Trophoblast cell (in vitro differentiated cells and primary cell): ENCODE data around the gene FOXO6.
A peak's percentile ranks its signal among the peaks of the same experiment; 100 is the strongest.

Experiments
- DNase-seq, 2 donors: peaks; one replicate each; pipeline ENCODE4 v3.0.0-alpha.2; 2016
- H2AFZ ChIP-seq: 2 replicates; pipeline ENCODE4 v1.6.1; 2013; ENCODE audit warnings: low read length, moderate library complexity, mild to moderate bottlenecking; ENCODE audit not compliant: insufficient read depth, poor library complexity
- H2AK5ac ChIP-seq: 2 replicates; pipeline ENCODE4 v1.6.1; 2013; ENCODE audit warnings: mild to moderate bottlenecking, low read length
- H2BK120ac ChIP-seq: 2 replicates; pipeline ENCODE4 v1.6.1; 2013; ENCODE audit warnings: low read length, mild to moderate bottlenecking, moderate library complexity; ENCODE audit not compliant: insufficient read depth, poor library complexity
- H2BK12ac ChIP-seq: 2 replicates; pipeline ENCODE4 v1.6.1; 2013; ENCODE audit warnings: mild to moderate bottlenecking, low read length, moderate library complexity
- H2BK5ac ChIP-seq: 2 replicates; pipeline ENCODE4 v1.6.1; 2013; ENCODE audit warnings: low read length, low read depth, moderate library complexity, mild to moderate bottlenecking; ENCODE audit not compliant: poor library complexity
- H3K14ac ChIP-seq: 2 replicates; pipeline ENCODE4 v1.6.1; 2013; ENCODE audit warnings: mild to moderate bottlenecking, low read length
- H3K18ac ChIP-seq: 2 replicates; pipeline ENCODE4 v1.6.1; 2013; ENCODE audit warnings: mild to moderate bottlenecking, low read length
- H3K23ac ChIP-seq: 2 replicates; pipeline ENCODE4 v1.6.1; 2013; ENCODE audit warnings: low read length
- H3K27ac ChIP-seq: 2 replicates; pipeline ENCODE4 v1.5.1; 2013; ENCODE audit warnings: low read depth, mild to moderate bottlenecking, inconsistent platforms, low read length, moderate library complexity
- H3K27me3 ChIP-seq: 2 replicates; pipeline ENCODE4 v1.6.1; 2013; ENCODE audit warnings: inconsistent platforms, mild to moderate bottlenecking, low read length, moderate library complexity; ENCODE audit not compliant: insufficient read depth
- H3K36me3 ChIP-seq, 2 experiments: 1 replicate in 1 of 2; 2 replicates in 1 of 2; pipeline ENCODE4 v1.6.1; 2013; ENCODE audit warnings: low read length in 2 of 2, mild to moderate bottlenecking in 2 of 2, moderate library complexity in 1 of 2; ENCODE audit not compliant: insufficient read depth in 2 of 2, control insufficient read depth in 1 of 2
- H3K4ac ChIP-seq: 2 replicates; pipeline ENCODE4 v1.6.1; 2013; ENCODE audit warnings: low read depth, mild to moderate bottlenecking, low read length, moderate library complexity
- H3K4me1 ChIP-seq, 2 experiments: 1 replicate in 1 of 2; 2 replicates in 1 of 2; pipeline ENCODE4 v1.6.1; 2013; ENCODE audit warnings: low read length in 2 of 2, mild to moderate bottlenecking in 2 of 2, moderate library complexity in 1 of 2; ENCODE audit not compliant: insufficient read depth in 2 of 2, control insufficient read depth in 1 of 2
- H3K4me2 ChIP-seq: 2 replicates; pipeline ENCODE4 v1.6.1; 2013; ENCODE audit warnings: inconsistent platforms, mild to moderate bottlenecking, low read length, moderate library complexity
- H3K4me3 ChIP-seq: 2 replicates; pipeline ENCODE4 v1.5.1; 2013; ENCODE audit warnings: mild to moderate bottlenecking, low read depth, low read length, inconsistent platforms
- H3K79me1 ChIP-seq: one replicate; pipeline ENCODE4 v1.6.1; 2013; ENCODE audit warnings: low read length
- H3K79me2 ChIP-seq: 2 replicates; pipeline ENCODE4 v1.6.1; 2013; ENCODE audit warnings: low read length, mild to moderate bottlenecking; ENCODE audit not compliant: control insufficient read depth, insufficient read depth, poor library complexity
- H3K9ac ChIP-seq: 2 replicates; pipeline ENCODE4 v1.6.1; 2013; ENCODE audit warnings: mild to moderate bottlenecking, low read length
- H3K9me3 ChIP-seq: 2 replicates; pipeline ENCODE4 v1.6.1; 2013; ENCODE audit warnings: low read depth, mild to moderate bottlenecking, control low read depth, inconsistent platforms, low read length; ENCODE audit not compliant: insufficient read depth
- H4K12ac ChIP-seq: 2 replicates; pipeline ENCODE4 v1.6.1; 2013; ENCODE audit warnings: low read depth, mild to moderate bottlenecking, low read length, moderate library complexity
- H4K8ac ChIP-seq: 2 replicates; pipeline ENCODE4 v1.6.1; 2013; ENCODE audit warnings: low read depth, mild to moderate bottlenecking, low read length, moderate library complexity
- H4K91ac ChIP-seq: one replicate; pipeline ENCODE4 v1.6.1; 2013; ENCODE audit warnings: low read depth, mild to moderate bottlenecking, low read length, moderate library complexity
- WGBS: extraction: QIAGEN DNeasy Blood & Tissue Kit; methylation state at CpG from one replicate; pipeline ENCODE4 v1.1.7; 2013; ENCODE audit warnings: missing lambda C conversion rate; ENCODE audit not compliant: insufficient read length, insufficient coverage; ENCODE audit errors: extremely low coverage; 5-methylcytosine and 5-hydroxymethylcytosine counted together

FOXO6 gene

DNA sequence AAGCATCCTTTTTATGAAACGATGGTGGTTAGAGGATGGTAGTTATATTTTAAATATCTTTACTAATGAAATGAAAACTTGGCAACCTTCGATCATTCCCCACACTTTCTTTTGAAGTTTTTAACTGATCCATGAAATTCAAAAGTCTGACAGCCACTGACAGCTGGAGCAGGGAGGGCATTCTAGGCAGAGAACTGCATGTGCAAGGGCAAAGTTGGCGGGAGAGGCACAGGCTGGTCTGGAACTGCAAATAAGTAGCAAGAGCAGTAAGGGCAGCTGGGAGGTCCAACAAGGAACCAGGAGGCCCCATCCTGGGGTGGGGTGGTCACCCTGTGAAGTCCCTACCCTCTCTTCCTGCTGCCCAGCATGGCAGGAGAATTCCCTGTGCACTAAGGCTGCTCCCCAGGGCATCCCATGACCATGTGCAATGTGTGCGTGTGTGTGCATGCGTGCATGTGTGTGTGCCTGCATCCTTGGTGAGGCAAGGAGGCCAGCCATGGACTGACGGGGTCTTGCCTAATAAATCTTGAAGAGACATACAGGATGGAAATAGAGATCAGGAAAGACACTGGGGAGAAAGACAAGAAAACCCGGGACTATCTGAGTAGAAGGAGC lies 33.1 kb upstream of the FOXO6 start:
- peaks cover 0 to 4% of the 10 kb centered on the region in 2 experiments for H3K4me1 ChIP-seq
- H3K18ac ChIP-seq: no peak overlapping the region
- H3K36me3 ChIP-seq: no peaks in the 10 kb centered on the region
- H3K27ac ChIP-seq: no peak overlapping the region
- H3K79me2 ChIP-seq: no peaks in the 10 kb centered on the region
- no peak overlapping the region for H2BK120ac ChIP-seq
- H3K14ac ChIP-seq: no peak overlapping the region
- no peak overlapping the region for H4K8ac ChIP-seq
- no peak overlapping the region for H2AK5ac ChIP-seq
- H3K4me3 ChIP-seq: no peak overlapping the region
- H3K9me3 ChIP-seq: no peaks in the 10 kb centered on the region
- no peak overlapping the region for H4K91ac ChIP-seq
- no peak overlapping the region for H3K4ac ChIP-seq
- no peak overlapping the region for H3K9ac ChIP-seq
- DNase-seq: no peak
- no CpG with 5 or more reads among the region's 7 CpGs for WGBS
- H3K4me2 ChIP-seq: no peak overlapping the region
- no peak overlapping the region for H2BK12ac ChIP-seq
- no peak overlapping the region for H2AFZ ChIP-seq
- H4K12ac ChIP-seq: no peak overlapping the region
- no peak overlapping the region for H2BK5ac ChIP-seq
- H3K79me1 ChIP-seq: peaks cover 7% of the 10 kb centered on the region
- H3K23ac ChIP-seq: no peak overlapping the region
- H3K27me3 ChIP-seq: no peaks in the 10 kb centered on the region

DNA sequence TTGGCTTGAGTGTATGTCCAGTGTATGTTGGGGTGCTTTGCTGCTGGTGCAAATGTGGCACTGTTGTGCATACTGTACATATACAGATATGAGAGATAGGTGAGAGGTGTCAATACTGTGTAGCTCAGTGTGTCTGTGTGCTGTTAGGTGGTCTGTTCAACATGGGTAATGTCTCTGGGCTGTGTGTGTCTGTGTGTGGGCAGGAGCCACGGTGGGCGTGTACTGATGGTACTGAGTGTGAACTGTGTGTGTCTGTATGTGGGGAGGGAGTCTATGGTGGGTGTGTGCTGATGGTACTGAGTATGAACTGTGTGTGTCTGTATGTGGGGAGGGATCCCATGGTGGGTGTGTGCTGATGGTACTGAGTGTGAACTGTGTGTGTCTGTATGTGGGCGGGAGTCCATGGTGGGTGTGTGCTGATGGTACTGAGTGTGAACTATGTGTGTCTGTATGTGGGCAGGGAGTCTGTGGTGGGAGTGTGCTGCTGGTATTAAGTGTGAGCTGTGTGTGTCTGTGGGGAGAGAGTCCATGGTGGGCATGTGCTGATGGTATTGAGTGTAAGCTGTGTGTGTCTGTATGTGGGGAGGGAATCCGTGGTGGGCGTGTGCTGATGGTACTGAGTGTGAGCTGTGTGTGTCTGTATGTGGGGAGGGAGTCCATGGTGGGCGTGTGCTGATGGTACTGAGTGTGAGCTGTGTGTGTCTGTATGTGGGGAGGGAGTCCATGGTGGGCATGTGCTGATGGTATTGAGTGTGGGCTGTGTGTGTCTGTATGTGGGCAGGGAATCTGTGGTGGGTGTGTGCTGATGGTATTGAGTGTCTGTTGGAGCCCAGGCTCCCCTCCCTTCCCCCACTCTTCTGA lies 32.2 kb upstream of the FOXO6 start:
- H4K8ac ChIP-seq: no peak overlapping the region
- no peaks in the 10 kb centered on the region for H3K36me3 ChIP-seq
- no peaks in the 10 kb centered on the region for H3K27me3 ChIP-seq
- no CpG with 5 or more reads among the region's 6 CpGs for WGBS
- H3K4me1 ChIP-seq: peaks cover 0 to 4% of the 10 kb centered on the region in 2 experiments
- no peak overlapping the region for H3K4ac ChIP-seq
- H3K4me3 ChIP-seq: no peak overlapping the region
- H3K79me2 ChIP-seq: no peaks in the 10 kb centered on the region
- no peak overlapping the region for H2AK5ac ChIP-seq
- H3K23ac ChIP-seq: peak overlapping the region; percentile 14
- no peak for DNase-seq
- H3K4me2 ChIP-seq: no peak overlapping the region
- no peak overlapping the region for H3K27ac ChIP-seq
- H4K91ac ChIP-seq: peak overlapping the region; percentile 11
- no peak overlapping the region for H3K9ac ChIP-seq
- H3K14ac ChIP-seq: no peak overlapping the region
- H4K12ac ChIP-seq: no peak overlapping the region
- H3K18ac ChIP-seq: no peak overlapping the region
- H2BK120ac ChIP-seq: no peak overlapping the region
- no peaks in the 10 kb centered on the region for H3K9me3 ChIP-seq
- H2BK5ac ChIP-seq: no peak overlapping the region
- no peak overlapping the region for H2BK12ac ChIP-seq
- peaks cover 7% of the 10 kb centered on the region for H3K79me1 ChIP-seq
- H2AFZ ChIP-seq: no peak overlapping the region

DNA sequence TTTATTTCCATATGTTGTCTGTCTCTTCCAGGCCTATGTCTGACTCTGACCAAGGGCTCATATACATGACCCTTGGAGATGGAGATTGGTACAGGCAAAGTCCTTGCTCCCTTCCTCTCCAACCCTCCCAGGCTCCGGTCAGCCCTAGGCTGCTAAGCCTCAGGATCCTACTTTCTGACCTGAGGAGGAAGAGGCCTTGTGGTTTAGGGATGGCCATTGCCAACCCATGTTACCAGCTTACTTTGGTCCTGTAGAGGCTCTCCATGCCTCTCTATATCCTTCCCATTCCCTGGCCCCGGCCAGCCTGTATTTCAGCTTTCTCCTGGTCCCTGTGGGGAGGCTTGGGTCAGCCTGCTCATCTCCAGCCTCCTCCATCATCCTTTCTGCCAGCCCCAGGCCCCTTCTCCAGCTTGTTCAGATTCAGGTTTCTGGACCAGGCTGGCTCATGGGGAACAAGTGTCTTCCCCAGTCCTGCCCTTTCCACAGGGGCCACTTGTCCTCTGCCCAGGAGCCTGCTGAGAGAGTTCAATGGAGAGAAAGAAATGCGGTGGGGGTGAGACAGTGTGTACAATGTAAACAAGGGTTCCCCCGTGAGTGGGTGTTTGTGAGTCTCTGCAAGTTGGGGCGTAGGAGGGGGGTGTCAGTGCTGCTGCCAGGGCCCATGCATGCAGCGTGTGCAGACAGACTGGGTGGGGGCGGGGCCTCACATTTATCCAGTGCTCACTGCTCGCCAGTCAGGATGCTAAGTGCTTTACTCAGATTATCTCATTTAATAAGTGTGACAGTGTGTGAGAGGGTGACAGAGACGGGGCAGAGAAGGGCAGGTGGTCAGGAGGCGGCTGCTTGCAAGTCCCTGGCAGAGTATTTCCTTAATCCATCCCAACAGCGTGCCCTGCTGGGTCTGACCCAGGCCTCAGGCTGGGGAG lies 31.3 kb upstream of the FOXO6 start:
- H4K12ac ChIP-seq: no peak overlapping the region
- H2BK12ac ChIP-seq: no peak overlapping the region
- H3K27me3 ChIP-seq: no peaks in the 10 kb centered on the region
- H3K9me3 ChIP-seq: no peaks in the 10 kb centered on the region
- H3K4me2 ChIP-seq: no peak overlapping the region
- H3K14ac ChIP-seq: no peak overlapping the region
- peak overlapping the region; percentile 0 for H4K91ac ChIP-seq
- no peak overlapping the region for H3K27ac ChIP-seq
- no peak overlapping the region for H3K4me3 ChIP-seq
- H3K79me2 ChIP-seq: no peaks in the 10 kb centered on the region
- H4K8ac ChIP-seq: no peak overlapping the region
- DNase-seq: no peak
- no peak overlapping the region for H3K23ac ChIP-seq
- WGBS: no CpG with 5 or more reads among the region's 11 CpGs
- no peak overlapping the region for H2BK120ac ChIP-seq
- H3K79me1 ChIP-seq: peaks cover 5% of the 10 kb centered on the region
- no peak overlapping the region for H2AFZ ChIP-seq
- H2AK5ac ChIP-seq: no peak overlapping the region
- H3K9ac ChIP-seq: no peak overlapping the region
- H3K4ac ChIP-seq: no peak overlapping the region
- no peak overlapping the region for H3K18ac ChIP-seq
- no peak overlapping the region for H2BK5ac ChIP-seq
- H3K4me1 ChIP-seq: peaks cover 0 to 2% of the 10 kb centered on the region in 2 experiments
- H3K36me3 ChIP-seq: no peaks in the 10 kb centered on the region
